Stimulated activated naive CD8-positive, alpha-beta T cell treated with anti-CD3 and anti-CD28 coated beads, Interleukin-15, Interleukin-2, amounts not matched to agents 100 U/mL and 50 U/mL, for 24 hours (primary cell): ENCODE data around the gene PUM2.

Source experiments
- ATAC-seq: fragments of 150-1000 bp; cut with Tn5 transposase; one replicate; pipeline ENCODE4 v1.10.0; 2021
- DNase-seq: peaks from one replicate; pipeline ENCODE4 v3.0.0; 2021

PUM2 gene

GRCh38 chr2:20200697-20201555, 149.7 kb downstream of the PUM2 start:
- ATAC-seq (no peak), DNase-seq (no peak)

DNA sequence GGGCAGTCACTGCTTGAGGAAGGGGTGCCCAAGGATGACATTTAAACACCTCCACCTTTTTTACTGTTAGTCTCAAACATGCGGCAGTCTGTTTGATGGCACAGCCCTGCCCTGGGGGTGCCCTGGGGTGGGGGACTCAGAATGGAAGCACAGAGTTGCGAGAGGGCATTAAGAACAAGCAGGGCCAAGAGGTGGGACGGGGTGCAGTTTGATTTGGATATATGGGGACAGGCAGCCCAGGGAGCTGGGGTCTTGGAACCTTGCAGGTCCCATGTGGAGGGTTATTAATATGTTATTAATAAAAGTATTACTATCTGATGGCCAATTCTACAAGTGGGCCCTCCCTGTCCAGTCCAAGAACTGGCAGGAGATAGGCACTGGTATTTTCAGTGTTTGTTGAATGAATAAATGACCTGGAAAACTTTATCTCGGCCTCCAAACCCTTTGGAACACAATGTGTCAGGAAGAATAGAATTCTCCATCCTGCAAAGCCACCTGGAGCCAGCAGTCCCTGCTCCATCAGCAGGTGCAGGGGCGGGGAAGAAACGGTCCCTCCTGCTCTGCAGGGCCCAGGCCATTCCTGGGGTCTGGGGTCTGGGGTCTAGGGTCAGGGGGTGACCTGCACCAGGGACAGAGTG, 150.9 kb downstream of the PUM2 start:
- DNase-seq, result no peak
- no peak for ATAC-seq

- no peak for DNase-seq
- ATAC-seq, result no peak
Observed at GRCh38 chr2:20198796-20199632, 151.6 kb downstream of the PUM2 start.
